ENCODE measurements around the gene CTSS. TPM values are rescaled to one million over a fixed set of nuclear protein-coding genes. Genes with fewer than 3 reads are reported as not detected.
"Not testable (repeated sequence)": the region's sequence is repeated elsewhere in the genome, so short reads cannot be mapped to it uniquely, and the experiment has no call there.

Gene CTSS
- 106 TPM for total RNA-seq

- DNase-seq (ENCODE audit: low spot score): no peak
Observed at GRCh38 chr1:150765296-150765976, at the start of gene CTSS. TSS of gene CTSS (minus strand) at chr1:150765778. CDS start at chr1:150764763, 1,015 bp downstream.

GRCh38 chr1:150813028-150813707, 47.6 kb upstream of the CTSS start:
- peak; percentile 60 for DNase-seq (ENCODE audit: low spot score)

- DNase-seq (ENCODE audit: low spot score): no peak
Observed at GRCh38 chr1:150810958-150811659, 45.5 kb upstream of the CTSS start.

GRCh38 chr1:150809651-150810050, 44.1 kb upstream of the CTSS start:
- DNase-seq (ENCODE audit: low spot score): no peak

- no peak for DNase-seq (ENCODE audit: low spot score)
Observed at GRCh38 chr1:150808846-150809245, 43.3 kb upstream of the CTSS start.

- no peak for DNase-seq (ENCODE audit: low spot score)
Observed at GRCh38 chr1:150808121-150808520, 42.5 kb upstream of the CTSS start, which contains the start of gene CTSK. TSS of gene CTSK (minus strand) at chr1:150808260. CDS start at chr1:150806805, 1,455 bp downstream.

GRCh38 chr1:150807249-150808023, 41.9 kb upstream of the CTSS start:
- DNase-seq (ENCODE audit: low spot score): no peak

GRCh38 chr1:150805899-150806298, 40.3 kb upstream of the CTSS start:
- no peak for DNase-seq (ENCODE audit: low spot score)

GRCh38 chr1:150804671-150805070, 39.1 kb upstream of the CTSS start:
- DNase-seq (ENCODE audit: low spot score): no peak

GRCh38 chr1:150799089-150799488, 33.5 kb upstream of the CTSS start:
- DNase-seq (ENCODE audit: low spot score): no peak

GRCh38 chr1:150798525-150798924, 32.9 kb upstream of the CTSS start:
- no peak for DNase-seq (ENCODE audit: low spot score)

GRCh38 chr1:150796374-150796773, 30.8 kb upstream of the CTSS start:
- DNase-seq (ENCODE audit: low spot score): no peak

- not testable (repeated sequence) for DNase-seq (ENCODE audit: low spot score)
Observed at GRCh38 chr1:150793778-150794177, 28.2 kb upstream of the CTSS start.

- DNase-seq (ENCODE audit: low spot score): no peak
Observed at GRCh38 chr1:150793221-150793620, 27.6 kb upstream of the CTSS start.

- no peak for DNase-seq (ENCODE audit: low spot score)
Observed at GRCh38 chr1:150791585-150791984, 26.0 kb upstream of the CTSS start.

- DNase-seq (ENCODE audit: low spot score): peak; percentile 12
Observed at GRCh38 chr1:150789396-150789795, 23.8 kb upstream of the CTSS start.

- no peak for DNase-seq (ENCODE audit: low spot score)
Observed at GRCh38 chr1:150788946-150789345, 23.4 kb upstream of the CTSS start.

- no peak for DNase-seq (ENCODE audit: low spot score)
Observed at GRCh38 chr1:150787455-150787854, 21.9 kb upstream of the CTSS start.

GRCh38 chr1:150780510-150780909, 14.9 kb upstream of the CTSS start:
- DNase-seq (ENCODE audit: low spot score): no peak

GRCh38 chr1:150778409-150778808, 12.8 kb upstream of the CTSS start:
- no peak for DNase-seq (ENCODE audit: low spot score)

- DNase-seq (ENCODE audit: low spot score): no peak
Observed at GRCh38 chr1:150777544-150777943, 12.0 kb upstream of the CTSS start.

GRCh38 chr1:150775931-150776505, 10.4 kb upstream of the CTSS start:
- DNase-seq (ENCODE audit: low spot score): not testable (repeated sequence)
